Esophagus mucosa (tissue), 1 donor: ENCODE results near the gene PTGFRN. TPM values are rescaled to one million over a fixed set of nuclear protein-coding genes. Genes with fewer than 3 reads are reported as not detected.

Experiments
- ATAC-seq: fragments of 200-7000 bp; cut with Tn5 transposase; one replicate; pipeline ENCODE4 v1.9.1; 2020
- total RNA-seq: library from RNA; stranded (reverse); gene quantifications from one replicate; pipeline ENCODE4 v1.2.4, GENCODE V29; 2023
- donor health status: DM: yes; HTN: yes; CAD: no.

PTGFRN gene
- total RNA-seq, 1 donor from 2014 or later: 55.1 TPM

GRCh38 chr1:116944613-116945012, 34.9 kb downstream of the PTGFRN start:
- ATAC-seq: no peak

GRCh38 chr1:116945421-116945820, 35.7 kb downstream of the PTGFRN start:
- ATAC-seq: no peak

GRCh38 chr1:116945996-116946395, 36.3 kb downstream of the PTGFRN start:
- no peak for ATAC-seq

- no peak for ATAC-seq
Observed at GRCh38 chr1:116947092-116947860, 37.6 kb downstream of the PTGFRN start.

- ATAC-seq: no peak
Observed at GRCh38 chr1:116948046-116948445, 38.3 kb downstream of the PTGFRN start.

GRCh38 chr1:116948642-116949041, 38.9 kb downstream of the PTGFRN start:
- ATAC-seq: no peak

- ATAC-seq: no peak
Observed at GRCh38 chr1:116949213-116949985, 39.7 kb downstream of the PTGFRN start.

- ATAC-seq: no peak
Observed at GRCh38 chr1:116950517-116951199, 40.9 kb downstream of the PTGFRN start.

- ATAC-seq: peak; percentile 22
Observed at GRCh38 chr1:116951200-116951935, 41.7 kb downstream of the PTGFRN start.

- ATAC-seq: no peak
Observed at GRCh38 chr1:116952738-116953275, 43.1 kb downstream of the PTGFRN start.

- peak; percentile 97 for ATAC-seq
Observed at GRCh38 chr1:116954440-116954839, 44.7 kb downstream of the PTGFRN start.

GRCh38 chr1:116956378-116956777, 46.7 kb downstream of the PTGFRN start:
- ATAC-seq: no peak

- ATAC-seq: no peak
Observed at GRCh38 chr1:116957646-116958045, 47.9 kb downstream of the PTGFRN start.

GRCh38 chr1:116958110-116958509, 48.4 kb downstream of the PTGFRN start:
- no peak for ATAC-seq

- ATAC-seq: no peak
Observed at GRCh38 chr1:116958977-116959376, 49.3 kb downstream of the PTGFRN start.

GRCh38 chr1:116961606-116962005, 51.9 kb downstream of the PTGFRN start:
- no peak for ATAC-seq

GRCh38 chr1:116962987-116963639, 53.4 kb downstream of the PTGFRN start:
- no peak for ATAC-seq

GRCh38 chr1:116966791-116967190, 57.1 kb downstream of the PTGFRN start:
- no peak for ATAC-seq

GRCh38 chr1:116968724-116969123, 59.0 kb downstream of the PTGFRN start:
- ATAC-seq: no peak

- no peak for ATAC-seq
Observed at GRCh38 chr1:116971258-116971860, 61.6 kb downstream of the PTGFRN start.

- ATAC-seq: peak; percentile 39
Observed at GRCh38 chr1:116971965-116972673, 62.4 kb downstream of the PTGFRN start.
